Measurements from ENCODE around the gene CCDC9. TPM values are rescaled to one million over a fixed set of nuclear protein-coding genes. Genes with fewer than 3 reads are reported as not detected.

Gene CCDC9
- total and polyA plus RNA-seq, 2 of the 13 experiments (the other 11 are each of a cell fraction or from before 2014, with no cell fraction given): 2.9 to 6.3 TPM

DNA sequence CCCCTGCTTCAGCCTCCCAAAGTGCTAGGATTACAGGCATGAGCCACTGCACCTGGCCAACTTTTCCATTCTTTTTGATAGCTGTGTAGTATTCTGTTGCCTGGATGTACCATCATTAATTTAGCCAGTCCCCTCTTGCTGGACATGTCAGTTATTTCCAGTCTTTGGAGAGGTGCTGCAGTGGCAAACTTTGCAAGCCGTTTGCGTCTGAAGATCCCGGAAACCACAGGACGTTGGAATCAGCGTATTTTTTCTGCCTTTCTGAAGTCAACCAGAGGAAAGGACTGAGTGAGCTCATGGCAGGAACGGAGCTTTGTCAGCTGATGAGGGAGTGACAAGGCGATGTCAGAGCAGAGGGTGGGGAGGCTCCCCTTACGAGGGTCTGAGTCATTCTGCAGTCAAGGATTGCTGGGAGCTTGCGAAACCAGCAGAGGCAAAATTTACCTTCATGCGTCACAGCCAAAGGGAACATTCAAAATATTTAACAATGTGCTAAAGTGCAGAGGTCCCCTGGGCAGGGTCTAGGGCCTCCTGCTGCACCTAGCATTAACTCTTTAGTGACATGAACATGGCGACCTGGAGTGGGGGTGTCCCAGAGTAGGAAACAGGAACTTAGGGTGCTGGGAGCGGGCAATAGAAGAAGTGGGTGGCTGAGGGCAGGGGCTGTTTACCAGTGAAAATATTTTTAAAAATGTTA is 58.9 kb downstream of the CCDC9 start:
- H3K9ac ChIP-seq (ENCODE audit: insufficient read depth, low read depth, low read length): peak overlapping the region; percentile 26; the same call in 1 of the 2 replicates
- H3K4me1 ChIP-seq (ENCODE audit: insufficient read depth, low read length): peaks cover 70% of the 10 kb centered on the region
- 3% methylated on average over 7 of the region's 12 CpGs for WGBS (ENCODE audit: low lambda C conversion rate)
- H3K4me3 ChIP-seq (replicated peaks in 1 of 3; ENCODE audit: insufficient read depth in 1 of 3, low read depth in 2 of 3, low read length in 3 of 3): peak overlapping the region in 1 of 3 experiments; percentile 8; a peak in 1 of 6 replicates
- no peaks in the 10 kb centered on the region for H3K79me2 ChIP-seq (ENCODE audit: insufficient read depth, low read length)
- peak; percentile 90 for ATAC-seq
- H3K27ac ChIP-seq (ENCODE audit: extremely low read length, insufficient read depth, low read length): peak overlapping the region; percentile 77
- POLR2A ChIA-PET: interaction anchor here (0.9 to 1.6 kb wide), 5 partner anchors 15 to 71 kb away, joined by 3 to 12 read pairs (median 4); partner anchors contain the start of genes CCDC9 and DHX34
- intact Hi-C loops (cut with micrococcal nuclease; ENCODE audit: unreplicated experiment) (no loop called here), in situ Hi-C loops (cut with HindIII; ENCODE audit: extremely low pct_ligation_motif_present, low pct_unique_long_range_greater_than_20kb) (no loop called here)
- H2AFZ ChIP-seq (ENCODE audit: low read length): no peak overlapping the region
- no peaks in the 10 kb centered on the region for H3K27me3 ChIP-seq (ENCODE audit: control insufficient read depth in 1 of 2, insufficient read depth in 2 of 2, low read length in 2 of 2)
- peak; percentile 97 for DNase-seq (ENCODE audit: low spot score)
- no peaks in the 10 kb centered on the region for H3K36me3 ChIP-seq (replicated peaks in 1 of 2; ENCODE audit: control insufficient read depth in 1 of 2, insufficient read depth in 2 of 2, low read length in 2 of 2)
- peak; percentile 72 for FAIRE-seq
- H4K20me1 ChIP-seq (ENCODE audit: insufficient read depth, low read length): no peaks in the 10 kb centered on the region
- BruUV-seq (replicated peaks): no TSS peak
- H3K4me2 ChIP-seq (ENCODE audit: low read depth, low read length): peak overlapping the region; percentile 55
- no peaks in the 10 kb centered on the region for H3K9me3 ChIP-seq (ENCODE audit: low read length)
- CTCF ChIA-PET (ENCODE audit: low intra/inter-chr PET ratio, low total read pairs): no interaction called here
- no peak for TF ChIP-seq HNRNPUL1 (IDR thresholded peaks at IDR 0.05; ENCODE audit: low read depth, low read length)
- no peak for TF ChIP-seq ZNF670 (CRISPR knock-in tag; IDR thresholded peaks at IDR 0.05; ENCODE audit: borderline replicate concordance)
- TF ChIP-seq TEF (CRISPR knock-in tag; IDR thresholded peaks at IDR 0.05): no peak
- TF ChIP-seq, protein P1, sequence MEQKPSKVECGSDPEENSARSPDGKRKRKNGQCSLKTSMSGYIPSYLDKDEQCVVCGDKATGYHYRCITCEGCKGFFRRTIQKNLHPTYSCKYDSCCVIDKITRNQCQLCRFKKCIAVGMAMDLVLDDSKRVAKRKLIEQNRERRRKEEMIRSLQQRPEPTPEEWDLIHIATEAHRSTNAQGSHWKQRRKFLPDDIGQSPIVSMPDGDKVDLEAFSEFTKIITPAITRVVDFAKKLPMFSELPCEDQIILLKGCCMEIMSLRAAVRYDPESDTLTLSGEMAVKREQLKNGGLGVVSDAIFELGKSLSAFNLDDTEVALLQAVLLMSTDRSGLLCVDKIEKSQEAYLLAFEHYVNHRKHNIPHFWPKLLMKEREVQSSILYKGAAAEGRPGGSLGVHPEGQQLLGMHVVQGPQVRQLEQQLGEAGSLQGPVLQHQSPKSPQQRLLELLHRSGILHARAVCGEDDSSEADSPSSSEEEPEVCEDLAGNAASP (CRISPR knock-in tag; IDR thresholded peaks at IDR 0.05; ENCODE audit: borderline replicate concordance): peak; percentile 50; the same call in 1 of the 2 replicates
- TF ChIP-seq SUZ12 (IDR thresholded peaks at IDR 0.05; ENCODE audit: low read depth, low read length): no peak
- no peak for TF ChIP-seq CHD2 (IDR thresholded peaks at IDR 0.05; ENCODE audit: low read depth, low read length)
- no peak for TF ChIP-seq ZBTB46 (CRISPR knock-in tag; IDR thresholded peaks at IDR 0.05; ENCODE audit: borderline replicate concordance)
- no peak for TF ChIP-seq ZFP82 (CRISPR knock-in tag; IDR thresholded peaks at IDR 0.05; ENCODE audit: borderline replicate concordance)
- TF ChIP-seq, protein P2, sequence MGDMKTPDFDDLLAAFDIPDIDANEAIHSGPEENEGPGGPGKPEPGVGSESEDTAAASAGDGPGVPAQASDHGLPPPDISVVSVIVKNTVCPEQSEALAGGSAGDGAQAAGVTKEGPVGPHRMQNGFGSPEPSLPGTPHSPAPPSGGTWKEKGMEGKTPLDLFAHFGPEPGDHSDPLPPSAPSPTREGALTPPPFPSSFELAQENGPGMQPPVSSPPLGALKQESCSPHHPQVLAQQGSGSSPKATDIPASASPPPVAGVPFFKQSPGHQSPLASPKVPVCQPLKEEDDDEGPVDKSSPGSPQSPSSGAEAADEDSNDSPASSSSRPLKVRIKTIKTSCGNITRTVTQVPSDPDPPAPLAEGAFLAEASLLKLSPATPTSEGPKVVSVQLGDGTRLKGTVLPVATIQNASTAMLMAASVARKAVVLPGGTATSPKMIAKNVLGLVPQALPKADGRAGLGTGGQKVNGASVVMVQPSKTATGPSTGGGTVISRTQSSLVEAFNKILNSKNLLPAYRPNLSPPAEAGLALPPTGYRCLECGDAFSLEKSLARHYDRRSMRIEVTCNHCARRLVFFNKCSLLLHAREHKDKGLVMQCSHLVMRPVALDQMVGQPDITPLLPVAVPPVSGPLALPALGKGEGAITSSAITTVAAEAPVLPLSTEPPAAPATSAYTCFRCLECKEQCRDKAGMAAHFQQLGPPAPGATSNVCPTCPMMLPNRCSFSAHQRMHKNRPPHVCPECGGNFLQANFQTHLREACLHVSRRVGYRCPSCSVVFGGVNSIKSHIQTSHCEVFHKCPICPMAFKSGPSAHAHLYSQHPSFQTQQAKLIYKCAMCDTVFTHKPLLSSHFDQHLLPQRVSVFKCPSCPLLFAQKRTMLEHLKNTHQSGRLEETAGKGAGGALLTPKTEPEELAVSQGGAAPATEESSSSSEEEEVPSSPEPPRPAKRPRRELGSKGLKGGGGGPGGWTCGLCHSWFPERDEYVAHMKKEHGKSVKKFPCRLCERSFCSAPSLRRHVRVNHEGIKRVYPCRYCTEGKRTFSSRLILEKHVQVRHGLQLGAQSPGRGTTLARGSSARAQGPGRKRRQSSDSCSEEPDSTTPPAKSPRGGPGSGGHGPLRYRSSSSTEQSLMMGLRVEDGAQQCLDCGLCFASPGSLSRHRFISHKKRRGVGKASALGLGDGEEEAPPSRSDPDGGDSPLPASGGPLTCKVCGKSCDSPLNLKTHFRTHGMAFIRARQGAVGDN (CRISPR knock-in tag; IDR thresholded peaks at IDR 0.05): peak; percentile 25; the same call in 1 of the 2 replicates
- no peak for TF ChIP-seq MTA3 (CRISPR knock-in tag; IDR thresholded peaks at IDR 0.05)
- no peak for TF ChIP-seq MBD4 (IDR thresholded peaks at IDR 0.05; ENCODE audit: borderline replicate concordance, low read length)
- TF ChIP-seq ZNF547 (CRISPR knock-in tag; IDR thresholded peaks at IDR 0.05): no peak
- TF ChIP-seq RFXAP (CRISPR knock-in tag; IDR thresholded peaks at IDR 0.05; ENCODE audit: borderline replicate concordance): peak; percentile 64
- TF ChIP-seq ZNF317 (CRISPR knock-in tag; IDR thresholded peaks at IDR 0.05): 0 out of 2 replicates have a peak, but pooled peaks have one; percentile 38
- no peak for TF ChIP-seq ZSCAN20 (CRISPR knock-in tag; IDR thresholded peaks at IDR 0.05; ENCODE audit: borderline replicate concordance)
- TF ChIP-seq SIX1 (CRISPR knock-in tag; IDR thresholded peaks at IDR 0.05; ENCODE audit: borderline replicate concordance): peak; percentile 40; the same call in 1 of the 2 replicates
